HepG2 (cell line): Measurements from ENCODE around the gene INSIG2. TPM values are rescaled to one million over a fixed set of nuclear protein-coding genes. Genes with fewer than 3 reads are reported as not detected.

Experiments used
- CC2D1A ChIP-seq: sonication (generic); formaldehyde crosslinking; IDR thresholded peaks from 2 replicates; pipeline ENCODE4 v1.8.1; 2023; ENCODE audit warnings: mild to moderate bottlenecking, missing genetic modification reagents
- KDM4B ChIP-seq: sonication (generic); formaldehyde crosslinking; IDR thresholded peaks from 2 replicates; pipeline ENCODE4 v1.4.0; 2020; ENCODE audit warnings: missing genetic modification reagents
- MAFK ChIP-seq, 2 experiments: IDR thresholded peaks in 1 of 2; conservative IDR thresholded peaks in 1 of 2; 2 replicates each; pipeline ENCODE4 v1.6.1; 2011; ENCODE audit warnings: improper control_type of control experiment in 2 of 2, low read length in 2 of 2
- MED13 ChIP-seq: sonication (generic); formaldehyde crosslinking; IDR thresholded peaks from 2 replicates; pipeline ENCODE4 v1.5.0; 2020; ENCODE audit warnings: missing genetic modification reagents
- MZF1 ChIP-seq: sonication (generic); formaldehyde crosslinking; IDR thresholded peaks from 2 replicates; pipeline ENCODE4 v1.8.1; 2023; ENCODE audit warnings: mild to moderate bottlenecking, missing genetic modification reagents, borderline replicate concordance
- PHF20 ChIP-seq: sonication (generic); formaldehyde crosslinking; IDR thresholded peaks from 2 replicates; pipeline ENCODE4 v1.5.0; 2020; ENCODE audit warnings: mild to moderate bottlenecking, missing genetic modification reagents
- POLR2AphosphoS2 ChIP-seq: IDR thresholded peaks from 2 replicates; pipeline ENCODE4 v1.6.1; 2011; ENCODE audit warnings: low read depth, low read length, improper control_type of control experiment
- PRPF4 ChIP-seq: fragments of 200-400 bp; formaldehyde crosslinking; IDR thresholded peaks from 2 replicates; pipeline ENCODE4 v1.6.1; 2016; ENCODE audit warnings: low read length, low read depth; ENCODE audit not compliant: poor library complexity, severe bottlenecking
- SAP130 ChIP-seq: IDR thresholded peaks from 2 replicates; pipeline ENCODE4 v1.6.1; 2016; ENCODE audit warnings: low read depth
- ZNF10 ChIP-seq: sonication (generic); formaldehyde crosslinking; IDR thresholded peaks from 2 replicates; pipeline ENCODE4 v1.4.0; 2020; ENCODE audit warnings: mild to moderate bottlenecking, low read depth, missing genetic modification reagents, borderline replicate concordance
- ZNF160 ChIP-seq: sonication (generic); formaldehyde crosslinking; IDR thresholded peaks from 2 replicates; pipeline ENCODE4 v1.8.0; 2022; ENCODE audit warnings: mild to moderate bottlenecking, inconsistent platforms, missing genetic modification reagents
- ZNF256 ChIP-seq: sonication (generic); formaldehyde crosslinking; conservative IDR thresholded peaks from 2 replicates; pipeline ENCODE4 v1.4.0; 2020; ENCODE audit warnings: missing genetic modification reagents
- ZNF329 ChIP-seq: sonication (generic); formaldehyde crosslinking; IDR thresholded peaks from 2 replicates; pipeline ENCODE4 v1.9.0; 2021; ENCODE audit warnings: low read depth, mild to moderate bottlenecking, missing genetic modification reagents
- ZNF709 ChIP-seq: sonication (generic); formaldehyde crosslinking; IDR thresholded peaks from 2 replicates; pipeline ENCODE4 v1.5.0; 2020; ENCODE audit warnings: mild to moderate bottlenecking, missing genetic modification reagents
- polyA plus RNA-seq, 8 experiments: library from polyadenylated mRNA; depleted of rRNA in 3 of 8; stranded (reverse) in 7 of 8; unstranded in 1 of 8; fragments of >200 nt; fragmentation: Illumina TruSeq in 4 of 8; extraction: Trizol in 4 of 8; gene quantifications; 2 replicates each; pipeline versions ENCODE4 v1.2.1 to v1.2.3, GENCODE V29; 2011 to 2016; ENCODE audit warnings: low read depth in 4 of 8, missing spikeins in 1 of 8, mixed read lengths in 1 of 8; ENCODE audit not compliant: insufficient read depth in 1 of 8
- total RNA-seq, 5 experiments: library from RNA; depleted of rRNA; stranded (reverse); fragments of >200 nt; fragmentation: Illumina TruSeq; extraction: Trizol; gene quantifications; 2 replicates each; pipeline ENCODE4 v1.2.3, GENCODE V29; 2016; ENCODE audit warnings: low read depth in 1 of 5
- TF ChIP-seq, protein P1 (sequence below): sonication (generic); formaldehyde crosslinking; IDR thresholded peaks from 2 replicates; pipeline ENCODE4 v1.5.0; 2020; ENCODE audit warnings: missing genetic modification reagents
- TF ChIP-seq, protein P2 (sequence below): IDR thresholded peaks from 2 replicates; pipeline ENCODE4 v1.6.1; 2012; ENCODE audit warnings: low read depth, low read length, improper control_type of control experiment
- TF ChIP-seq, protein P3 (sequence below): sonication (generic); formaldehyde crosslinking; IDR thresholded peaks from 2 replicates; pipeline ENCODE4 v1.4.0; 2020; ENCODE audit warnings: missing genetic modification reagents, low read depth, mild to moderate bottlenecking, borderline replicate concordance
- TF ChIP-seq, protein P4 (sequence below): sonication (generic); formaldehyde crosslinking; IDR thresholded peaks from 2 replicates; pipeline ENCODE4 v1.4.0; 2020; ENCODE audit warnings: missing genetic modification reagents, borderline replicate concordance
- TF ChIP-seq, protein P5 (sequence below): IDR thresholded peaks from 2 replicates; pipeline ENCODE4 v1.6.1; 2018; ENCODE audit warnings: missing genetic modification reagents

The INSIG2 gene
- total and polyA plus RNA-seq, 2 of the 13 experiments (the other 11 are each of a cell fraction or from before 2014, with no cell fraction given), result 73.5 to 481 TPM

DNA sequence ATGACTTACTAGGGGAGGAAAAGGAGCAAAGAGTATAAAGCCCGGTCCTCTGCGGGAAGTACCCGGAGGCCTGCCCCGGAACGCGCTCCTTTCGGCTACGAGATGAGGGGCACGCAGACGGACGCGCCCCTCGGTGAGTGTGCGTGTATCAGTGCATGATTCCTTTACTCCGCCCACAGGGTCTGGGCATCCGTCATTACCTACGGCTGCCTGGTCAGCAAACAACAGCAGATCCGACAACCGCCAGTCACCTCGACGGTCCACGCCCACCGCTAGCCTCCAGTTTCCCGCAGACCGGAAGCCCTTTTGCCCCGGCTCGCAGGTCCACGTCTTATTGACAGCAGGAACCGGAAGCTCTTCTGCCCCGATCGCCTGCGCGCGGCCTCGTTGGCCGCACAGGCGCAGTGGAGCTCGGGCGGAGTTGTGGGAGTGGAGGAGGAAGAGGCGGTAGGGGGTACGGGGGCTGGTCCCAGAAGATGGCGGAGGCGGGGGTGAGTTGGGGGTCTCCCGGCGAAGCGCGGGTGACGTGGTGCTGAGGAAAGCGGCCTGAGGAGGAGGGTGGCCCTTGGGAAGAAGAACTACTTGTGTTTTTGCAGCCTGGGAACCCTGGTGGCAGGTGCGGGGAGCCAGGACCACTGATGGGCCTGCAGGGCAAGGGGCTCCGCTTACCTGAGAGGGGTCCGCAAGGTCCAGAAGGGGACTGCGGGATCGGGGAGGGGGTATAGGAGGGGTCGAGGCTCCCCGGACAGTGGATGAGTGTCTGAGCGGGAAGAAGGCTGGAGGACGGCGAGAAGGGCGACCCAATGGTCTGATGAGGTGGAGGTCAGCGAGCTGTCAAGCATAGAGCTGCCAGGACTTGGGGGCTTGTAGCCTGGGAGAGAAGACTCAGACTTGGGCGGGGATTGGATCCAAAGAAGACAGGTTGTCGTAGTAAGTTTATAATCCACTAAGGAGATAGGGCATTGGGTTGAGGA, at the start of gene INSIG2 (continued):
- TF ChIP-seq ZNF256 (CRISPR knock-in tag), result no peak
- no peak for TF ChIP-seq POLR2AphosphoS2
- TF ChIP-seq, protein P1, sequence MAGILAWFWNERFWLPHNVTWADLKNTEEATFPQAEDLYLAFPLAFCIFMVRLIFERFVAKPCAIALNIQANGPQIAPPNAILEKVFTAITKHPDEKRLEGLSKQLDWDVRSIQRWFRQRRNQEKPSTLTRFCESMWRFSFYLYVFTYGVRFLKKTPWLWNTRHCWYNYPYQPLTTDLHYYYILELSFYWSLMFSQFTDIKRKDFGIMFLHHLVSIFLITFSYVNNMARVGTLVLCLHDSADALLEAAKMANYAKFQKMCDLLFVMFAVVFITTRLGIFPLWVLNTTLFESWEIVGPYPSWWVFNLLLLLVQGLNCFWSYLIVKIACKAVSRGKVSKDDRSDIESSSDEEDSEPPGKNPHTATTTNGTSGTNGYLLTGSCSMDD, result no peak
- peak; percentile 97 for TF ChIP-seq SAP130 (CRISPR knock-in tag)
- TF ChIP-seq, protein P2, sequence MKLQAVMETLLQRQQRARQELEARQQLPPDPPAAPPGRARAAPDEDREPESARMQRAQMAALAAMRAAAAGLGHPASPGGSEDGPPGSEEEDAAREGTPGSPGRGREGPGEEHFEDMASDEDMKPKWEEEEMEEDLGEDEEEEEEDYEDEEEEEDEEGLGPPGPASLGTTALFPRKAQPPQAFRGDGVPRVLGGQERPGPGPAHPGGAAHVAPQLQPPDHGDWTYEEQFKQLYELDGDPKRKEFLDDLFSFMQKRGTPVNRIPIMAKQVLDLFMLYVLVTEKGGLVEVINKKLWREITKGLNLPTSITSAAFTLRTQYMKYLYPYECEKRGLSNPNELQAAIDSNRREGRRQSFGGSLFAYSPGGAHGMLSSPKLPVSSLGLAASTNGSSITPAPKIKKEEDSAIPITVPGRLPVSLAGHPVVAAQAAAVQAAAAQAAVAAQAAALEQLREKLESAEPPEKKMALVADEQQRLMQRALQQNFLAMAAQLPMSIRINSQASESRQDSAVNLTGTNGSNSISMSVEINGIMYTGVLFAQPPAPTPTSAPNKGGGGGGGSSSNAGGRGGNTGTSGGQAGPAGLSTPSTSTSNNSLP, result peak; percentile 76; the same call in 1 of the 2 replicates
- no peak for TF ChIP-seq CC2D1A (CRISPR knock-in tag)
- TF ChIP-seq MED13 (CRISPR knock-in tag), result peak; percentile 68; the same call in 1 of the 2 replicates
- no peak for TF ChIP-seq PRPF4
- peak; percentile 28 for TF ChIP-seq ZNF709 (CRISPR knock-in tag)
- TF ChIP-seq MZF1, result 0 out of 2 replicates have a peak, but pooled peaks have one; percentile 76
- TF ChIP-seq ZNF160 (CRISPR knock-in tag), result no peak
- TF ChIP-seq, protein P3, sequence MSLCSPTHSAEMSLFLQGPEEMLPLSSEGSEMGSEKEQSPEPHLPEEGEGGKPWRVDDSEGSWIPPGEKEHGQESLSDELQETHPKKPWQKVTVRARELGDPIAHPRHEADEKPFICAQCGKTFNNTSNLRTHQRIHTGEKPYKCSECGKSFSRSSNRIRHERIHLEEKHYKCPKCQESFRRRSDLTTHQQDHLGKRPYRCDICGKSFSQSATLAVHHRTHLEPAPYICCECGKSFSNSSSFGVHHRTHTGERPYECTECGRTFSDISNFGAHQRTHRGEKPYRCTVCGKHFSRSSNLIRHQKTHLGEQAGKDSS (CRISPR knock-in tag), result peak; percentile 33; the same call in 1 of the 2 replicates
- no peak for TF ChIP-seq ZNF10 (CRISPR knock-in tag)
- 0 out of 2 replicates have a peak, but pooled peaks have one; percentile 40 for TF ChIP-seq ZNF329
- TF ChIP-seq KDM4B (CRISPR knock-in tag), result peak; percentile 68; the same call in 1 of the 2 replicates
- TF ChIP-seq MAFK (conservative IDR thresholded peaks at IDR 0.05 in 1 of 2, IDR thresholded peaks at IDR 0.05 in 1 of 2; ENCODE audit: low read length in 2 of 2), result peak; percentile 87 to 96
- TF ChIP-seq, protein P4, sequence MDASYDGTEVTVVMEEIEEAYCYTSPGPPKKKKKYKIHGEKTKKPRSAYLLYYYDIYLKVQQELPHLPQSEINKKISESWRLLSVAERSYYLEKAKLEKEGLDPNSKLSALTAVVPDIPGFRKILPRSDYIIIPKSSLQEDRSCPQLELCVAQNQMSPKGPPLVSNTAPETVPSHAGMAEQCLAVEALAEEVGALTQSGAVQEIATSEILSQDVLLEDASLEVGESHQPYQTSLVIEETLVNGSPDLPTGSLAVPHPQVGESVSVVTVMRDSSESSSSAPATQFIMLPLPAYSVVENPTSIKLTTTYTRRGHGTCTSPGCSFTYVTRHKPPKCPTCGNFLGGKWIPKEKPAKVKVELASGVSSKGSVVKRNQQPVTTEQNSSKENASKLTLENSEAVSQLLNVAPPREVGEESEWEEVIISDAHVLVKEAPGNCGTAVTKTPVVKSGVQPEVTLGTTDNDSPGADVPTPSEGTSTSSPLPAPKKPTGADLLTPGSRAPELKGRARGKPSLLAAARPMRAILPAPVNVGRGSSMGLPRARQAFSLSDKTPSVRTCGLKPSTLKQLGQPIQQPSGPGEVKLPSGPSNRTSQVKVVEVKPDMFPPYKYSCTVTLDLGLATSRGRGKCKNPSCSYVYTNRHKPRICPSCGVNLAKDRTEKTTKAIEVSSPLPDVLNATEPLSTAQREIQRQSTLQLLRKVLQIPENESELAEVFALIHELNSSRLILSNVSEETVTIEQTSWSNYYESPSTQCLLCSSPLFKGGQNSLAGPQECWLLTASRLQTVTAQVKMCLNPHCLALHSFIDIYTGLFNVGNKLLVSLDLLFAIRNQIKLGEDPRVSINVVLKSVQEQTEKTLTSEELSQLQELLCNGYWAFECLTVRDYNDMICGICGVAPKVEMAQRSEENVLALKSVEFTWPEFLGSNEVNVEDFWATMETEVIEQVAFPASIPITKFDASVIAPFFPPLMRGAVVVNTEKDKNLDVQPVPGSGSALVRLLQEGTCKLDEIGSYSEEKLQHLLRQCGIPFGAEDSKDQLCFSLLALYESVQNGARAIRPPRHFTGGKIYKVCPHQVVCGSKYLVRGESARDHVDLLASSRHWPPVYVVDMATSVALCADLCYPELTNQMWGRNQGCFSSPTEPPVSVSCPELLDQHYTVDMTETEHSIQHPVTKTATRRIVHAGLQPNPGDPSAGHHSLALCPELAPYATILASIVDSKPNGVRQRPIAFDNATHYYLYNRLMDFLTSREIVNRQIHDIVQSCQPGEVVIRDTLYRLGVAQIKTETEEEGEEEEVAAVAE (CRISPR knock-in tag), result peak; percentile 78; the same call in 1 of the 2 replicates
- TF ChIP-seq, protein P5, sequence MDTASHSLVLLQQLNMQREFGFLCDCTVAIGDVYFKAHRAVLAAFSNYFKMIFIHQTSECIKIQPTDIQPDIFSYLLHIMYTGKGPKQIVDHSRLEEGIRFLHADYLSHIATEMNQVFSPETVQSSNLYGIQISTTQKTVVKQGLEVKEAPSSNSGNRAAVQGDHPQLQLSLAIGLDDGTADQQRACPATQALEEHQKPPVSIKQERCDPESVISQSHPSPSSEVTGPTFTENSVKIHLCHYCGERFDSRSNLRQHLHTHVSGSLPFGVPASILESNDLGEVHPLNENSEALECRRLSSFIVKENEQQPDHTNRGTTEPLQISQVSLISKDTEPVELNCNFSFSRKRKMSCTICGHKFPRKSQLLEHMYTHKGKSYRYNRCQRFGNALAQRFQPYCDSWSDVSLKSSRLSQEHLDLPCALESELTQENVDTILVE (CRISPR knock-in tag), result peak; percentile 52; the same call in 1 of the 2 replicates
- peak; percentile 35 for TF ChIP-seq PHF20
